GM19463 (cell line): ENCODE measurements around the gene AFAP1L2.

Source experiments
- ATAC-seq: cut with Tn5 transposase; IDR thresholded peaks from one replicate; pipeline ENCODE4 v1.9.1; 2021; ENCODE audit warnings: mild to moderate bottlenecking, moderate library complexity; ENCODE audit not compliant: unreplicated experiment

The AFAP1L2 gene

GRCh38 chr10:114246679-114247305, 157.5 kb downstream of the AFAP1L2 start:
- no peak for ATAC-seq

GRCh38 chr10:114245121-114245791, 159.0 kb downstream of the AFAP1L2 start:
- no peak for ATAC-seq
